Right ventricle myocardium inferior (tissue), 1 donor: ENCODE results near the gene LCP2. TPM values are rescaled to one million over a fixed set of nuclear protein-coding genes. Genes with fewer than 3 reads are reported as not detected.
A peak's percentile ranks its signal among the peaks of the same experiment; 100 is the strongest.

Experiments
- ATAC-seq: fragments of 200-7000 bp; cut with Tn5 transposase; one replicate; pipeline ENCODE4 v1.9.1; 2020; ENCODE audit warnings: mild to moderate bottlenecking, moderate library complexity
- DNase-seq: peaks from one replicate; pipeline ENCODE4 v3.0.0; 2021; ENCODE audit errors: missing footprints
- intact Hi-C: fragments of 100-400 bp; cut with DNase I; formaldehyde crosslinking; loops from one replicate; pipeline ENCODE4 v1.11.0; 2022
- total RNA-seq: library from RNA; stranded (reverse); fragmentation: NEBNext Ultra II Directional; extraction: Animal tissue kit (Norgen Biotek cat#: 25700); gene quantifications from one replicate; pipeline ENCODE4 v1.2.1, GENCODE V29; 2021
- donor health status: DM: no; HTN: yes; CAD: no; lungs with severe emphysema.

LCP2 gene
- total RNA-seq, 1 donor from 2014 or later = 6.7 TPM

- intact Hi-C loops = no loop called here
- DNase-seq = no peak
- no peak for ATAC-seq
These were observed 29.6 kb upstream of the LCP2 start for GRCh38 chr5:170327168-170327567.

DNA sequence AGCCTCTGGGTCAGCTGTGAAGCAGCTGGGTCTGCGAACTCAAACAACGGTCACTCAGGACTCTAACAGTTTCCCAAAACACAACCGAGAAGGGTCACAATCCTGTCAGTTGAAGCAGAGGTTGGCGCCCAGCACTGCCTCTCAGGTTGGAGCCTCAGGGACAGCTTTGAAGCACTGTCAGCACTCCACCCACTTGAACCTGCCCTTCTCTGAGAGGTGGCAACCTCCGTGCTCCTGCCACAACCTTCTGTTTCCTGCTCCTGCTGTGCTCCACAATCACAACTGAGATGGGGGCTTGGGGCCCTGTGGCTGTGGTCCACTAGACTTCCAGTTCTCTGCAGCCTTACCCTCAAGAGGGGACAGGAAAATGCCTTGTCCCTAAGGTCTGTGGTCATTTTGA, 21.7 kb upstream of the LCP2 start:
- DNase-seq (no peak), ATAC-seq (no peak)
- intact Hi-C loops = no loop called here

GRCh38 chr5:170317499-170317898, 19.9 kb upstream of the LCP2 start:
- intact Hi-C loops = no loop called here
- no peak for DNase-seq
- no peak for ATAC-seq

DNA sequence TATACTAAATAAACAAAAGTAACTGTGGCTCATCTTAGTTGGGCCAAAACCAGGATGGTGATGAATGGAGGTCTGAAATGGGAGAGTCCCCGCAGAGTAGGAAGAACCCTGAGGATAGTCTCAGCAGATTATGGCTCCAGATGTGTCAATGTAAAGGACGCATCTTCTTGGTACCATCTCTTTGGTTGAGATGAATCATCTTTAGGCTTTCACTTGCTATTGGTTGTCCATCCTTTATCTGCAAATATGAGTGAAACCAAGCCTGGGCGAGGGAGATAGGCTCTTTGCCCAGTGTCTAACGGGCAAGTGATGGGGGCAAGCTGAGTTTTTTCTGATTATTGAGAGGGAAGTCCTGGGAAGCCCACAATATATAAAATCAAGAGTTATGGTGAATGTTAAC, 19.4 kb upstream of the LCP2 start:
- intact Hi-C loops = no loop called here
- no peak for DNase-seq
- ATAC-seq = no peak

GRCh38 chr5:170315154-170315553, 17.6 kb upstream of the LCP2 start:
- peak; percentile 86 for DNase-seq
- intact Hi-C loops = no loop called here
- peak; percentile 90 for ATAC-seq

DNA sequence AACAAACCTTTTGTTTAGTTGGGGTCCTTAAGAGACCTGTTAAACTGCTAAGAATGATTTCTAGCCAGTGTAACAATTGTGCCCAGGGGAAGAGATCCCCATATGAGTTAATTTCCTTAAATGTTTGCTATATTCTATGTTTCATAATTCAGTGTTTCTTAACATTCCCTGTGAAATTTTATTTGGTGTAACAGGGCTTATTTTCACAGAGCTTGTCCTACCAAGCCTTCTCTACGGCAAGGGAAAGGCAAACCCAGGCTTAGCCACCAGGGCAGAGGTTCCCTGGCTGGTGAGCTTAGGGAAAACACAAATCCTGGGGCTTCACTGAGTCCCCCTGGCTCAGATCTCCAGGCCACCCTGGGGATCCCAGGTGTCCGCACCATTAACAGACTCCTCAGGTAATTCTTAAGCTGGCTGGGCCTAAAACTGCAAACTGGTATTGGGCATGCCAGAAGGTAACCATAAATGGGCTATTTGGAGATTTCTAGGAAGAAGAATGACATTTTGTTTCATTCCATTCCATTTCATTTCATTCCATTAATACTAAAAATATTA, 17.0 kb upstream of the LCP2 start:
- DNase-seq (no peak), ATAC-seq (no peak)
- intact Hi-C loops = no loop called here

DNA sequence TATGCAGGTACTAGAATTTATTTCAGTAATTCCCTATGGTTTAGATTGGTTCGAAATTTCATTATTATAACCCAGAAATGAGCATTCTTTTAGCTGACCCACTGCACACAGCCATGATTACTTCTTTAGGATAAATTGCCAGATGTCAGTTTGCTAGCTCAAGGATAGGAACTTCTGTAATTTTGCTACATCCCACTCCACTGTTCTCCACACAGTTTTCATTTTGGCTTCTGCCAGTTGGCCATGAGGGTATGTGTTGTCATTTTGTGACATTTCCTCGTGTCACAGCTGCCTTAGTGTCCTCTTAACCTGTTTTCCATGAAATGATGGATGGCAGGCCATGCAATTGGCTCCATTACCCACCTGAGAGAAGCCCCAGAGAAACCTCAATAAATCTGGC, 16.2 kb upstream of the LCP2 start:
- intact Hi-C loops = no loop called here
- DNase-seq (no peak), ATAC-seq (no peak)

DNA sequence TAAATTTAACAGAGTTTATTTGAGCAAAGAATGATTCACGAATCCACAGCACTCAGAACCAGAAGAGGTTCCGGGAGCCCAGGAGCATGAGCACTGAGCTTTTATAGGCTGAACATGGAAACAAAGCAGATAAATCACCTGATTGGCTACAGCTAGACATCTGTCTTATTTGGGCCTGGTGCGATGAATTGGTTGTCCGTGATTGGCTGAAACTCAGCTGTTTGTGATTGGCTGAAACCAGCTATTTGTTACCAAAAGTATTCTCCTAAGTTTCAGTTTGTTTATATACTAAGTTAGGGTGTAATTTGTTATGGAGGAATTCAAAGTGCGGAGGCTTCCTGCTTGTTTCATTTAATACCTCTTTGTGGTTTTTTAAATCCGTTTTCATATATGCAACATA, 15.8 kb upstream of the LCP2 start:
- ATAC-seq = no peak
- intact Hi-C loops = no loop called here

GRCh38 chr5:170312666-170313065, 15.1 kb upstream of the LCP2 start:
- no peak for DNase-seq
- no peak for ATAC-seq
- intact Hi-C loops = no loop called here

More for the DNA sequence above, 15.8 kb upstream of the LCP2 start:
- no peak for DNase-seq

GRCh38 chr5:170312301-170312595, 14.7 kb upstream of the LCP2 start:
- intact Hi-C loops = no loop called here
- DNase-seq (no peak), ATAC-seq (no peak)

DNA sequence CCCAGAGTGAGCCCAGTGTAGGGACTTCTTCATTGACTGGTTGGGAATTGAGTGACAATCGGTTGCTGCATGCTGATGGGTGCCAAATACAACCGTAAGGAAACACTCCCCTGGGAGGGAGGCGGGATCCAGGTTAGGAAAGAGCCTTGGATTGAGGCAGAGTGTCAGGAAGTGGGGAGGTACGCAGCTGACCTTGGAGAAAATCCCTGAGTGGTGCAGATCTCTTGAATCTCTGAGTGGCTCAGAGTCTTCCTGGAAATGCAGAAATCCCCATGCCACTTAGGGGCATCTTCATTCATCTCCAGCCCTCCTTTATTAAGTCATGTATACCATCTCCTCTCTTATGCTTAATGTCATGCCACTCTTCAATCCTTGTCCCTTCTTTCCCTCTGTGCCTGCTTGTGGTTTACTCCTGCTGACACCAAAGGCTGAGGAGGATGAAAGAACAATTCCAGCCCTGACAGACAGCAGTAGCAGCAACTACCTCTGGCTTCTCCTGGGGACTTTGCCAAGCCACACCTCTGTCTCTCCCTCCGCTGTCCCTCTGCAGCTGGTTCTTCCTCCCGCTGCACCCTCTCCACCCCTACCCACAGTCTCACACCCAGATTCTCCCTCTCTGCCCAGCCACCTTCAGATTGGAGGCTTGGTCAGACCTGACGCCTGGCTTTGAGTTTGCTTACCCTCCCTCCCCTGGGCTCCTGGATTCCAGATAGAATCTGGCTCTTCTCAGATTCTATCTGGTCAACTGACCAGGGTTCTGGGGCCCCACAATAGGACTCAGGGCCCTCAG, 14.1 kb upstream of the LCP2 start:
- intact Hi-C loops = no loop called here
- ATAC-seq = no peak
- no peak for DNase-seq

DNA sequence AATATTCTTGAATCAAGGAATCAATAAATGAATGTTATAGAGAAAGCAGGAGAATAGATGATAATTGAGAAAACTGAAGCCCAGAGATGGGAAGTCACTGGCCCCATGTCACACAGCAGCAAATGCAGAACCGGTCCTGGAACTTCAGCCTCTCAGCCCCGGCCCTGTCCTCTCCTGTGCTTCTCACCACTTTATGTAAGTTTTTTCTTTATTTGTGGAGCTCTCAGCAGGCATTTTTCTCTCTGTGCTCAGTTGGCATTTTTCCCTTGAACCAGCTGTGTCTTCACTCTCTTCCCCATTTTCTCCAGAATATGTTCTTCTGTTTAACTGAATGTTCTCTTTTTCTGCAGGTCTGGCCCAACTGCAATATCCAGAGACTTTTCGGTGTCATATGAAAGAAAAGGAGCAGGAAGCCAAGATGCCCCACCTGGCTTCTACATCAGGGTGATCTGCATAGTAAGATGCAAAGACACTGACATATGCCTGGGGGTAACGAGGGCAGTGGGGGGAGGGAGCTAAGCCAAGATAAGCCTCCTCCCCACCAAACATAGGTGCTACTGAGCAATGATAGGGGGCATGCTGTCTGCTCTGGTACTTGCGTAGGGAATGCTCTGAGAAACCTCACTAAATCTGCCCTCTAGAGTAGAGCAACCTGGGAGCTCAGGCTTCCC, 12.8 kb upstream of the LCP2 start:
- DNase-seq = no peak
- intact Hi-C loops = no loop called here
- ATAC-seq = no peak

- no peak for DNase-seq
- intact Hi-C loops = no loop called here
- no peak for ATAC-seq
These were observed 11.1 kb upstream of the LCP2 start for GRCh38 chr5:170308686-170309085.

GRCh38 chr5:170307575-170308465, 10.2 kb upstream of the LCP2 start:
- intact Hi-C loops = no loop called here
- DNase-seq = peak; percentile 88
- peak; percentile 96 for ATAC-seq

GRCh38 chr5:170306381-170306831, 8.8 kb upstream of the LCP2 start:
- ATAC-seq (peak; percentile 72), DNase-seq (peak; percentile 70)
- intact Hi-C loops = no loop called here

DNA sequence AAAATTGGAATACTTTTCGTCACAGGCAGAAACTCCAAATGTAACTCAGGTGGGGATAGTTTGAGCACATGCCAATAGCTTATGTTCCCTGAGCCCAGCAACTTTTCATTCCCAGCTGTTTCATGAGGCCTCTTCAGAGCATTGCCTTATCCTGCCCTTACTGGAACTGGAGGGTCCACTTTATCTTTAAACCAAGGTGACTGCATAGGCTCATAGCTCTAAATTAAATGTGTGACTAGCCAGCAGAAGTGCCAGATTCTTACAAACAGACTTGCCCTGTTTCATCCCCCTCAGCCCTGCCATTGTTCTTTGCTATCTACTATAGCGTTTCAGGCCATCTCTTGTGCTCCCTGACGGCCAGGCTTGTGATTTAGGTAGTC, 8.1 kb upstream of the LCP2 start:
- DNase-seq (no peak), ATAC-seq (no peak)
- intact Hi-C loops = no loop called here

DNA sequence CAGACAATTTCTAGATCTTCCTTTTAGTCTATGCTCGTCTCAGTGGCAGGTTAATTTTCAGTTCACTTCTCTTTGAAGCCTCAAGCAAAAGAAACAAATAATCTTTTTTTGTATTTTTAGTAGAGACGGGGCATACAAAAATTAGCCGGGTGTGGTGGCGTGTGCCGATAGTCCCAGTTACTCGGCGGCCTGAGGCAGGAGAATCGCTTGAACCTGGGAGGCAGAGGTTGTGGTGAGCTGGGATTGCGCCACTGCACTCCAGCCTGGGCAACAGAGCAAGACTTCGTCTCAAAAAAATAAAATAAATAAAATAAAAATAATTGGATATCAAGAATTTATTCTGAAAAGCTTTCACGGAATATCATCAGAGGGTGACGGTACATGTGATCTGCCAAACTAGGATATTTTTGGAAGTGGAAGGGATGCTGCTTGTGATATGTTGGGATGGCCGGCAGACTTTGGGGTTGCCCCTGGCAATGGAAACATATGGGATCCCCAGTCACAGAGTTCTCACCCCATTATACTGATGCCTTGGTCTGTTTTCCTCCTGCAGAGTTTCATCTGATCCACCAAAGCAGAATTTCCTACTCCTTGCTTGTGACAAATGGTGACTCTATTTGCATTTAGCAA, 7.6 kb upstream of the LCP2 start:
- intact Hi-C loops = no loop called here
- no peak for DNase-seq
- no peak for ATAC-seq

DNA sequence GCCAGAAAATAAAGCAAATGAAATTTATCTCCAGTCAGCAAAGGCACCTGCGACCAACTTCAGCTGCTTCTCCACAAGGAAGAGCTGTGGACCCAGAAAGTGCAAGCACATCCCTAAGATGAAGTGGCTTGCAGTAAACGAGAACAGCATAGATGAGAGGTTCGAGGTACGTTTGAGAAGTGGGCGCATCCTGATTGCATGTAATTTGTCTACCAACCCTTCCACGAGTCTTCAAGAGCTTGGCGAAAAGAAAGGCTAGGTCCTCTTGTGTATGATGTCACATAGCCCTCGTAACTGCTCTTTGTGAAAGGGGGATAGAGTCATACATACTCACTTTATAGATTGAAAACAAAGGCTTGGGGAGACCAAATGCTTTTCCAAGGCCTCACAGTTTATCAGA, 6.0 kb upstream of the LCP2 start:
- DNase-seq (no peak), ATAC-seq (no peak)
- intact Hi-C loops = no loop called here
